GF-D8 (cell line): ENCODE results near the gene UNC13C.

Experiments used
- DNase-seq: peaks from one replicate; lab custom pipeline; 2025; lab: John Stamatoyannopoulos, UW

UNC13C gene

GRCh38 chr15:54026258-54026657 is 48.0 kb downstream of the UNC13C start:
- DNase-seq: no peak

- DNase-seq: no peak
Observed at GRCh38 chr15:54026891-54027290, 48.6 kb downstream of the UNC13C start.

DNA sequence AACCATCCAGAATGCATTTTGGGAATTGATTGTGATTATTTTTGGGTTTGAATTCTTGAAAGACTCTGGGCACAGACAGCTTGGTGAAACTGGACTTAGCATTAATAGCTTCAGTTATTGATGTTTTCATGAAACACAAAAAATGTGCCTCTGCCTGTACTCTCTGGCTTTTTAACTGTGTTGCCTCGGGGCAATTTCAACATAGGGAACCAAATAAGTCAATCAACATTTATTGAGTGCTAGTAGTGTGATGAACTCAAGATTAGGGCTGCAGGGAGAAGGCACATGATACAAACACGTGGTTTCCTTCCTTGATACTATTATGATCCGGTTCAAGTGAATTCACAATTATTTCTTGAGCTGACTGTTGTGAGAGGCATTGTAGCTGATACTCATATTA is 50.8 kb downstream of the UNC13C start:
- DNase-seq: no peak

- no peak for DNase-seq
Observed at GRCh38 chr15:54032066-54032465, 53.8 kb downstream of the UNC13C start.

DNA sequence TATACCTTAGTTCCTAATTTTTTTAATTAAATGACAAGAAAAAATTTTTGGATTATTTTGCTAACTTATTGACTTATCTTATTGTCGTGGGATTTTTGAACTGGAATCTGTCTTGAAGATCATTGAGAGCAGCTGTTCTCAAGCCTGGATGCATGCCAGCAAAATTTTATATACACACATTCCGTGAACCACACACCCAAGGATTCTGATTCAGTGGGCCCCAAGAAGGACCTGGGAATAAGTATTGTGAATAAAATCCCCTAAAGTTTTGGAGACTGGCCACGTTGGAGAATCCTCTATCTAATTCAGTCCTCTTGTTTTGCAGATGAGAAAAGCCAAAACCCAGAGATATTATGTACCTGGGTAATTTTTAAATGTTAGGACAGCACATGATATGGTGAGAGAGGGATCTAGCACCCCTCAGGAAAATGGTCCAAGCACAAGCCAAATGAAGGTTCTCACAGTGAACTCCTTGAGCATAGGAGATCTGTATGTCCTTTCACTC is 55.2 kb downstream of the UNC13C start:
- no peak for DNase-seq

- DNase-seq: no peak
Observed at GRCh38 chr15:54033869-54034458, 55.7 kb downstream of the UNC13C start.

- no peak for DNase-seq
Observed at GRCh38 chr15:54035616-54036015, 57.4 kb downstream of the UNC13C start.

DNA sequence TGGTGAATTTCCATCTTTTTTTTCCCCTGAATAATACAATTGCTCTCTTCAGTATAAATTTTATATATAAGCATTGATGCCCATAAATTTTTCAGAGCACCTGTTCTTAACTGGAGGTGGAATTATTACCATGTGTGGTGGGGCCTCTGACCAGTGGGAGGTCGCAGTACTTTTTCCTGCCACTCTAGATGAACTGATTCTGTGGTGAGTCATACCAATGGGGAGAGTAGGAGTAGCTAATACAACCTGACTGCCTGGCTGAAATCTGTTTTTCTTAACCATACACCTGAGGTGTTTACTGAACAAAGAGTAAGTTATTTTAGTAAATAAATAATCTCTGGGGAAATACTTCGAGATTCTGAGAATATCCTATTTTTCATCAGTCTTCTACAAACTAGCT is 67.2 kb downstream of the UNC13C start:
- no peak for DNase-seq

DNA sequence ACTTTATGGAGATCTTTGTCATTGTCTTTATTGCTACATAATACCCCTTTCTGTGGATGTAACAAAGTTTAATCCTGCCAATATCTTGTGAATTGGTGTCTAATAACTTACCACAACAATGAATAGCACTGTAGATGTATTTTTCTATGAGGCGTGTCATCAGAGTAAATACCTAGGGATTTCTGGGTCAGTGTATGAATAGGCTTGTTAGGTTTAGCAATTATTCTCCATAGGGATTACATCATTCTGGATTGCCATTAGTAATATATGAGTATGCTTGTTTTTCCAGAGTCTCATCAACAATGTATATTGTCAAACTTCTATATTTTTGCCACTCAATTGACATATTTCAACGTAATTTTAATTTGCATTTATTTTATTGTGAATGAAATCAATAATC is 67.9 kb downstream of the UNC13C start:
- no peak for DNase-seq

DNA sequence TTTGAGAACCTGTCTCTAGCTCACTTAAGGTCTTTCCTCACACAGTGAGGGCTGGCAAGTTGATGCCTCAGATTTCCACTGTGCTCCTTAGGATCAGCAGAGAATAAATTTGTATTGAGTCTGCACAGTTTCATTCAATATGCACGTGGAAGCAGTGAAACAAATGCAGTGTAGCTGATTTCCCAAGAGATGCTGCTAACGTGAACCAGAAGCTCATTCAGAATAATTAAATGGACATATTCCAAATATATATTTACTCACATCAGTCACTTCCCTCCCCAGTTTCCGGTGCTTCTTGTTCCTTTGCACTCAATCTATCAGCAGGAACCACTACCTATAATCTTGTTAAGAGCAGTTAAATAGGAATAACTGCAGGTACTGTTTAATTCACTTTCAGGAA is 86.1 kb downstream of the UNC13C start:
- no peak for DNase-seq

- no peak for DNase-seq
Observed at GRCh38 chr15:54066403-54066802, 88.2 kb downstream of the UNC13C start.

DNA sequence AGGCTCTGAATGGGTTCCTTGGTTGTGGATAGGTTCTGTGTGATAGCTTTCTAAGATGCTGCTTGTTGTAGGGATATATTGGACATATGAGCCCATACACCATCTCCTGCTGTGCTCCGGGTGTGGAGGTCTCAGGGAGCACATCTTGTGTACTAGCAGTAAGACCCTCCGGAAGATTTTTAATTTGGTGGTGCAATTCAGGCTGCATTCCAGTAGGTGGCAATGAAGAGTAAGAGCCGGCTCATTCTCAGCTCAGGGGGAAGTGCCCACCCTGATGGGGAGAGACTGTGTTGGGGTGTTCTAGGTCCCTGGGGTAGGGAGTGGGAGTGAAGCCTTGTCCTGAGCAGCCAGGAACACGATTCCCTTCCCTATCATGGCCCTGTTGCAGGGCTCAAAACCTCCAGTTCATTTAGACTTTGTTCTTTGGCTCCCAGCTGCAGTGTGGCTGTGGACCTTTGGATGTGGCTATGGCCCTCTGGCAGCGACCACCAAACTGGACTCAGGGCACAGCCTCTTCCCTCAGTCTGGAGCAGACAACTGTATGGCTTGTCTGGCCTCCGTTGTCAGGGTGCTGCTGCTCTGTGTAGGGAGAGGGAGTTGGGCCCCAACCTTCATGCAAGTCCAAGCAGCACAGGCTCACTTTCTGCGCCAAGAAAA is 104.7 kb downstream of the UNC13C start:
- no peak for DNase-seq

DNA sequence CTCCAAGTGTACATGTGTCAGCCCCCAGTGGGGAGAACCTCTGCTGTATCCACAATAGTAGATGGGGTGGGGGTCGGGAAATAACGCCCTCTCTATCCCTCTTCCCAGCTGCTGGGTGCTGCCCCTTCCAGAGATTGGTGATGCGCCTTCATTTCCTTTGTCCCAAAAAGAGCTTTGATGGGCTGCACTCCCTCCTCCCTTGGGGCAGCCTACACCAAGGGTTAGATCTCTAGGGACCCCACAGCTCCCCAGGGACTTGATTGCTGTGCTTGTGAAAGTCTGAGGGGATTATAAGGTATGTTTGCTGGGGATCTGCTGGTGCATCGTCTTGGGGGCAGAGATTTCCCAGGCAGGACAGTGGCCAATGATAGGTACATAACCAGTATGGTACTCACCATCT is 105.3 kb downstream of the UNC13C start:
- no peak for DNase-seq

GRCh38 chr15:54083991-54084390 is 105.8 kb downstream of the UNC13C start:
- no peak for DNase-seq

DNA sequence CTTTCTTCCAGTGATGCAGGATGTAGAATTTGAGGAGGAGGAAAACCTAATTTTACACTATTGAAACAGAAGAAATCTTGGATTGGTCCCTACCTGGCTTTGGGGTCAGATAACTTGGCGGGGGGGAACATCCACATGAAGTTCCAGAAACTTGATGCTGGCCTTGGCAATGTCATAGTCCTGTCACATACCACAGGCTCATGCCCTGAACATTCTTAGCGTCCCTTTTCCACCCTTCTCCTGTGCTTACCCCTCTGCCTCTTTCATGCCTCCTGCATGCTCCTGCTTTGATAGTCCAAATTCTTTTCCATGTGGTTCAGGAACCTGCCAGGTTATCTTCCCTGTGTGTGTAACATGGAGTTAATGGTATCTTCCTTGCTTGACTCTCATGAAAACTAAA is 110.6 kb downstream of the UNC13C start:
- no peak for DNase-seq

GRCh38 chr15:54089776-54090175 is 111.5 kb downstream of the UNC13C start:
- no peak for DNase-seq

DNA sequence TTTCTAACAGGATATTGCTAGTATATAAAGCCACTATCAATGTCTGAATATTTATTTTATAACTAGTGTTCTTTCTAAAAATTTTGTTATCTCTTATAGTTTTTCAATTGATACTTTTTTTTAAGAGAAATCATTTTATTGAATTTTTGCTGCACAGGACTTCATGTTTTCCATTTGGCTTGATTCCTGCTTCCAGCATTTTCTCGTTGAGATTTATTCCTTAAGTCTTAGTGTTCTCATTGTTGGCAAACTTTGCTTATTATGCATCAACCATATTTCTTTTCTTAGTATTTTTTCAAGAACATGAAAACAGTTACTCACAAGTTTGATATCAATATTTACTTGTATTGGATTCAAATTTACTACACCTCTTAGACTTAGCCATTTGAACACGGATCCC is 113.4 kb downstream of the UNC13C start:
- no peak for DNase-seq

GRCh38 chr15:54094661-54095060 is 116.4 kb downstream of the UNC13C start:
- DNase-seq: no peak

GRCh38 chr15:54097019-54097418 is 118.8 kb downstream of the UNC13C start:
- DNase-seq: no peak

DNA sequence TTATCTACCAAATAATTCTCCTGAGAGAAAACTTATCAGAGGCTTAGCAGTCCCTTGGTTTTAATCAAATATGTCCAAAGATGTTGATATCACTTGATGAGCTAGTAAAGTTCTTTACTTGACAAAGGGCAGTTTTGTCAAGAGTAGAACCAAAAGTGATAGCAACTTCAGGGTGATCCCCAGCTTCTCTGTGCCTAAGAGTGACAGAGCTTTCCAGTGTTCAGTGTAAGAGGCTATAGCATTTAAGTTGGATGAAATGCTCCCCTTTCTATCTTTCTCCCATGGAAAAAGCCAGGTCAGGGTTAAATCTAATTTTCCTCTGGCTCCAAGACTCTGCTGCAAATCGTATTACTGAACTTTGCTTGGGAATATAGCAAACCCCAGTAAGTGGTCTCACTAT is 120.8 kb downstream of the UNC13C start:
- DNase-seq: no peak

- no peak for DNase-seq
Observed at GRCh38 chr15:54101664-54102270, 123.5 kb downstream of the UNC13C start.

- DNase-seq: no peak
Observed at GRCh38 chr15:54102704-54103103, 124.5 kb downstream of the UNC13C start.

DNA sequence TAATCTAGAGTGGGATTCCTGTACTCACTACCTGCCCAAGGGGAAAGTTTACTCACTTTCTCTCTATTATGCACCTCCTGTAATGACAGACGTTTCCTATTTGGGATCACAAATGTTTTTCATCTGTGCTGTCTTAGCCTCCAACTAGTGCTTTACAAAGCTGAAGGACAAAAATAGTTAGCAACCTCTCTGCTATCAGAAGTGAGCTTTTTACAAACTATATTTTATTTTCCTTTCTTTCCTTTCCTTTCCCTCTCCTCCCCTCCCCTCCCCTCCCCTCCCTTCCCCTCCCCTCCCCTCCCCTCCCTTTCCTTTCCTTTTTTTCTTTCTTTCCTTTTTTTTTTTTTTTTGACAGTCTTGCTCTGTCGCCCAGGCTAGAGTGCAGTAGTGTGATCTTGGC is 130.8 kb downstream of the UNC13C start:
- no peak for DNase-seq

DNA sequence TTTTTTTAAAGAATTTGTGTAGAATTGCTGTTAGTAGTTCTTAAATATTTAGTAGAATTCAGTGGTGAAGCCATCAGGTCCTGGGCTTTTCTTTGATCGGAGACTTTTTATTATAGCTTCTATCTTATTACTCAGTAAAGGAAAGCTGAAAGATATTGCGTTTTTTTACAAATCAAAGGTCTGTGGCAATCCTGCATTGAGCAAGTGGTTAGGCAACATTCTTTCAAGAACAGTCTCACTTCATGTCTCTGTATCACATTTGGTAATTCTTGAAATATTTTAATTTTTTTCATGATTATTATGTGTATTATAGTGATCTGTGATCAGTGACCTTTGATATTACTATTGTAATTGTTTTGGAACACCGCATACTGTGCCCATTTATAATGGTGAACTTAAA is 140.8 kb downstream of the UNC13C start:
- no peak for DNase-seq
